ENCODE data around the gene AUTS2.

DNA sequence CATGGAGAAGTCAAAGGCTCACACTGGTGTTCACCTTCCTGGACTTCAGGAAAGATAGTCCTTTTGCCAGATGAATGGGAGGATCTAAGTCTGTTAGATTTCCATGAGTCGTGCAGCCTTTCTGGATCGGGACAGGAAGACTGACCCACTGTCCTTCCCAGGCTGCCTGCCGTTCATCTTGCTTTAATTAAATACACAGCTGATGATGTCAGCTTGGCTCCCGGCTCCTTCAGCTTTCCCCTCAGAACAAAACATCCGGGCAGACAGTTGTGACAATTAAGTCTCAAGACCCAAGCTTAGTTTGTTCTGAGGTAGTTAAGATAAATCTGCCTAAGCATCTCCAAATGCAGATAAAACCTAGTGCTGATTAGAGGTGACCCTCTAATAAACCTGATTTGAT lies 58.6 kb downstream of the AUTS2 start:
- no peak for TF ChIP-seq EZH2 (IDR thresholded peaks at IDR 0.05; ENCODE audit: borderline replicate concordance, low read depth, low read length, poor library complexity, severe bottlenecking)
- TF ChIP-seq, protein P1, sequence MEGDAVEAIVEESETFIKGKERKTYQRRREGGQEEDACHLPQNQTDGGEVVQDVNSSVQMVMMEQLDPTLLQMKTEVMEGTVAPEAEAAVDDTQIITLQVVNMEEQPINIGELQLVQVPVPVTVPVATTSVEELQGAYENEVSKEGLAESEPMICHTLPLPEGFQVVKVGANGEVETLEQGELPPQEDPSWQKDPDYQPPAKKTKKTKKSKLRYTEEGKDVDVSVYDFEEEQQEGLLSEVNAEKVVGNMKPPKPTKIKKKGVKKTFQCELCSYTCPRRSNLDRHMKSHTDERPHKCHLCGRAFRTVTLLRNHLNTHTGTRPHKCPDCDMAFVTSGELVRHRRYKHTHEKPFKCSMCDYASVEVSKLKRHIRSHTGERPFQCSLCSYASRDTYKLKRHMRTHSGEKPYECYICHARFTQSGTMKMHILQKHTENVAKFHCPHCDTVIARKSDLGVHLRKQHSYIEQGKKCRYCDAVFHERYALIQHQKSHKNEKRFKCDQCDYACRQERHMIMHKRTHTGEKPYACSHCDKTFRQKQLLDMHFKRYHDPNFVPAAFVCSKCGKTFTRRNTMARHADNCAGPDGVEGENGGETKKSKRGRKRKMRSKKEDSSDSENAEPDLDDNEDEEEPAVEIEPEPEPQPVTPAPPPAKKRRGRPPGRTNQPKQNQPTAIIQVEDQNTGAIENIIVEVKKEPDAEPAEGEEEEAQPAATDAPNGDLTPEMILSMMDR (conservative IDR thresholded peaks at IDR 0.05; ENCODE audit: low read depth, low read length) = no peak

Data from A673 (cell line).